Activated CD4-positive, alpha-beta memory T cell treated with anti-CD3 and anti-CD28 coated beads, Interleukin-2, amount 10 ng/mL, durations not matched to agents 7 days and 5 days (primary cell): ENCODE measurements around the gene FOXD4L6. TPM values are rescaled to one million over a fixed set of nuclear protein-coding genes. Genes with fewer than 3 reads are reported as not detected.
"Not testable (repeated sequence)": the region's sequence is repeated elsewhere in the genome, so short reads cannot be mapped to it uniquely, and the experiment has no call there.

Experiments used
- CTCF ChIA-PET: fragments of 350-600 bp; sonication (Branson Sonifier 250); formaldehyde crosslinking; loops from one replicate; lab custom pipeline; 2021; ENCODE audit warnings: antibody characterized with exemption, inconsistent platforms; lab: Charles Lee
- POLR2A ChIA-PET: fragments of 350-600 bp; sonication (Branson Sonifier 250); formaldehyde crosslinking; loops from one replicate; lab custom pipeline; 2021; ENCODE audit warnings: antibody characterized with exemption; lab: Charles Lee
- DNase-seq: peaks from one replicate; pipeline ENCODE4 v3.0.0-alpha.2; 2020
- H3K27ac Mint-ChIP-seq: one replicate; pipeline ENCODE4 v1.8.0; 2021; ENCODE audit warnings: mild to moderate bottlenecking, mixed read lengths
- H3K27me3 Mint-ChIP-seq: one replicate; pipeline ENCODE4 v1.8.0; 2021; ENCODE audit warnings: mixed read lengths
- H3K36me3 Mint-ChIP-seq: one replicate; pipeline ENCODE4 v1.8.0; 2021; ENCODE audit warnings: low read depth, mixed read lengths
- H3K4me1 Mint-ChIP-seq: one replicate; pipeline ENCODE4 v1.8.0; 2021; ENCODE audit warnings: mixed read lengths
- H3K4me3 Mint-ChIP-seq: one replicate; pipeline ENCODE4 v1.8.0; 2021; ENCODE audit warnings: mild to moderate bottlenecking, mixed read lengths
- H3K9me3 Mint-ChIP-seq: one replicate; pipeline ENCODE4 v1.8.0; 2021; ENCODE audit warnings: mixed read lengths
- total RNA-seq, 2 experiments: library from RNA; stranded (reverse); gene quantifications; one replicate each; pipeline ENCODE4 v1.2.3, GENCODE V29; 2021

FOXD4L6 gene
- total RNA-seq, 2 experiments from 2014 or later, result not detected

DNA sequence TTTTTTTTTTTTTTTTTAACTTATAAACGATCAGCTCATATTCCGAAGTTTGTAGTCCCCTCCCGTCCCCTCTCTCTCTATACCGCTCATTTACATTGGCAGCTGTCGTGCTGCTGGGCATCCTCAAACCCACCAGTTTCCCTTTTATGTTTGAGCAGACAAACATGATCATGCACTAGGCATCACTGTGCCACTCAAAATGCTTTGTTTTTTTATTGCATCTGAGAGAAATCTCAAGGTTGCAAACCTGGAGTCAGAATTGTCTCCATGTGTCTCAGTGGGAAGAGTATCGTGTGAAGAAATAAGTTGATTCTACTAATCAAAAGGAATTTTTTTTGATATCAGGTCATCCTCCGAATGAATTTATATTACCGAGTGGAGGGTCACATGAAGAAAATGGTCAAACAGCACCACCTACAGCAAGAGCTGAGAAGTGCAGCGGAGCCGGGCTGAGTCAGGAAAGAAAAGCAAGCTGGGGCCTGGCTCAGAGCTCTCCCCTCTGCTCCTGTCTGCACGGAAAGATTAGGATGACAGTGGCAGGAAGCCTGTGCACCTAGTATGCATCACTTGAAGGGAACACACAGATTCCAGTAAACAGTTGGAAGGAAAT lies 39.9 kb downstream of the FOXD4L6 start:
- H3K4me1 Mint-ChIP-seq, H3K9me3 Mint-ChIP-seq, H3K27ac Mint-ChIP-seq, POLR2A ChIA-PET, H3K36me3 Mint-ChIP-seq, H3K4me3 Mint-ChIP-seq, DNase-seq: not testable (repeated sequence)
- CTCF ChIA-PET, result interaction anchor here (1.0 to 1.9 kb wide), 2 partner anchors 97 to 98 kb away, joined by 3 to 5 read pairs; no protein-coding TSS in a partner anchor
- peaks cover 16% of the 10 kb centered on the region for H3K27me3 Mint-ChIP-seq

DNA sequence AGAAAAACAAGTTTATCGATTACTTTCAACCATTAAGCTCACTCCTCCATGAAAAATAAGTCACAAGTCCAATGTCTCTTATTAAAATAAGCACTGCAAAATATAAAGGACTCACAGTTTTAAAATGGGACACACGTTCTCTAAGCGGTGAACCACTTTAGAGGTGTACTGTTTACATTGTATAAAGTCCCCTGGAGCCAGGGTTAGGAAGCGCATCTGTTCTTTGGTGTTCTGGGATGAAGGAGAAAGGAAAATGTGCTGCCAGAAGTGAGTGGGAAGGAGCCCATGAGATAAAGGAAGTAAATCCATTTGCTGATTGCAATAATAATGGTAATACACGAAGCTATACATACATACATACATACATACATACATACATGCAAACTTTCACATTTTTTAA lies 40.6 kb downstream of the FOXD4L6 start:
- H3K36me3 Mint-ChIP-seq, DNase-seq, POLR2A ChIA-PET: not testable (repeated sequence)

DNA sequence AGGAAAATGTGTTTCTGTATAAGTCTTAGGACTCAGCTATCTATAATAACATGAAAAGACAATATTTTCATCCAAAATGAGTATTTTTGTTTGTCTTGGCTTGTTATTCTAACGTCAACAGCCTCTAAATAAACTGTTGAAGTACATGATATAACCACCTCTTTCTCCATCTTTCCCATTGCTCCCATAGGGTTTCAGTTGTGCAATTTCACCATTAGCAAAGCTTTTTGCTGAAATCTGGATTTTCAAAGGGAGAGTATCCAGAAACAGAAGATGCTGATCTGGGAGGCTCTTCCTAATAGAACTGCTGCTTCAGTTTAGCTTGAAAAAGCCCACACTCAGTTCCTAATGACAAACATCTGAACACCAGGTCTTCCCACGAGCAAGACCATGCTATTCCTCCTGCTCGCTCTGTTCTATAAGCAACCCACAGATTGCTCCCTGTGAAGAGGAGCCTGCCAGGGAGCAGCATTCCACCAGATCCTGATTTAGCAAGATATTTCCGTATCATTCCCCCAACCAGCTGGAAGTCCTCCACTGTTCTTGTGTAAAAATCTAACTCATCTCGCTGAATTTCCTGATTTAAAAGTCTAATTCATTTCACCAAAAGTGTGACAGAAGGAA lies 41.2 kb downstream of the FOXD4L6 start:
- H3K4me3 Mint-ChIP-seq, H3K36me3 Mint-ChIP-seq, DNase-seq, POLR2A ChIA-PET, H3K9me3 Mint-ChIP-seq, H3K4me1 Mint-ChIP-seq, H3K27ac Mint-ChIP-seq: not testable (repeated sequence)
- H3K27me3 Mint-ChIP-seq, result peaks cover 21% of the 10 kb centered on the region
- CTCF ChIA-PET, result interaction anchor here (1.0 to 1.9 kb wide), 2 partner anchors 95 to 97 kb away, joined by 3 to 5 read pairs; no protein-coding TSS in a partner anchor

More for the DNA sequence above, 40.6 kb downstream of the FOXD4L6 start:
- H3K4me3 Mint-ChIP-seq, H3K4me1 Mint-ChIP-seq, H3K27ac Mint-ChIP-seq, H3K9me3 Mint-ChIP-seq: not testable (repeated sequence)
- CTCF ChIA-PET, result interaction anchor here (1.0 to 1.9 kb wide), 2 partner anchors 96 to 98 kb away, joined by 3 to 5 read pairs; no protein-coding TSS in a partner anchor
- H3K27me3 Mint-ChIP-seq, result peaks cover 16% of the 10 kb centered on the region

DNA sequence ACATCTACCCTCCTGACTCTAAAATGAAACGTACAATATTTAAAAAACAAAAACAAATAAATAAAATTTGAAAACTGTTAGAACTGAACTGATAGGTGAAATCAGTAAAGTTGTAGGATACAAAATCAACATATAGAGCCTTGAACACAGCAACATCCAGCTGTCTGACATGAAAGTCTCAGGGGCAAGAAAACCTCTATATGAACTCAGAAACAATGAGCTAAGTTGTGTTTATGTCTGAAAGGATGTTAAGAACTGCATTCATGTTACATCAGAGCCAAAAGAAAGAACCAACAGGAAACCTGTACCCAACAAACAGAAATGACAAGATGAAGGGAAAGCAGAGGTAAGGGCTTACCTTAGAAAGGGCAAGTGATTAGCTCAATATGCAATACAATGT lies 41.8 kb downstream of the FOXD4L6 start:
- H3K36me3 Mint-ChIP-seq, CTCF ChIA-PET, POLR2A ChIA-PET, H3K4me1 Mint-ChIP-seq, H3K4me3 Mint-ChIP-seq, H3K27ac Mint-ChIP-seq, DNase-seq, H3K9me3 Mint-ChIP-seq: not testable (repeated sequence)
- H3K27me3 Mint-ChIP-seq, result peaks cover 22% of the 10 kb centered on the region

DNA sequence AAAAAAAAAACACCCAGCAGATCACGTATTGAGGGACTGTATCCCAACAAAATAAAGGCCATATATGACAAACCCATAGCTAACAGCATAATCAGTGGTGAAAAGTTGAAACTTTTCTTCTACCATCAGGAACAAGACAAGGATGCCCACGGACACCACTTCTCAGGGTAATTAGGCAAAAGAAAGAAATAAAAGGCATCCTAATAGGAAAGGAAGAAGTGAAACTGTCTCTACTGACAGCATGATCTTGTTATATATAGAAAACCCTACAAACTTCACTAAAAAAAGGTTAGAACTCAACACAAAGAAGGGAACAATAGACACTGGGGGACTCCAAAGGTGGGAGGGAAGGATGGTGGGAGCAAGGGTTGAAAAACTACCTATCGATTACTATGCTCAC lies 42.3 kb downstream of the FOXD4L6 start:
- H3K27ac Mint-ChIP-seq, POLR2A ChIA-PET, H3K9me3 Mint-ChIP-seq, H3K4me3 Mint-ChIP-seq, DNase-seq, CTCF ChIA-PET, H3K36me3 Mint-ChIP-seq, H3K4me1 Mint-ChIP-seq: not testable (repeated sequence)
- H3K27me3 Mint-ChIP-seq, result peaks cover 22% of the 10 kb centered on the region

DNA sequence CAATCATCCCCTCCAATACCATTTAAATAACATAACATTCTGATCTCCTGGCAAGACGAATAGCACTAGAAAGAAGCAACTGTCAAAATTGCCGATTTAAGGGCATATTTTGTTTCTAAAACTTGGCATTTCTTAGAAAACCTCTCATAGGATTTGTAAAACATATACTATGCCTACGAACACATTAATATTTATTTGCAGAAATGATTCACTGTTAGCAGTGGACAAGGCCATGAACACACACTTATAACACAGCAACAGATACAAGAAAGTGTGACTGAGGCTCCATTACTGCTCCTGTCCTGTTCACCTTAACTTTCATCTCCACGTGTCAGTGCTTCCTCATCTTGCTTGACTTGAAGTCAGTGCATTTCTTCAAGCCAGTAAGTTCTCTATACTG lies 46.1 kb downstream of the FOXD4L6 start:
- DNase-seq, POLR2A ChIA-PET, H3K27ac Mint-ChIP-seq, H3K36me3 Mint-ChIP-seq, H3K4me1 Mint-ChIP-seq, H3K4me3 Mint-ChIP-seq, CTCF ChIA-PET, H3K9me3 Mint-ChIP-seq: not testable (repeated sequence)
- peaks cover 18% of the 10 kb centered on the region for H3K27me3 Mint-ChIP-seq

DNA sequence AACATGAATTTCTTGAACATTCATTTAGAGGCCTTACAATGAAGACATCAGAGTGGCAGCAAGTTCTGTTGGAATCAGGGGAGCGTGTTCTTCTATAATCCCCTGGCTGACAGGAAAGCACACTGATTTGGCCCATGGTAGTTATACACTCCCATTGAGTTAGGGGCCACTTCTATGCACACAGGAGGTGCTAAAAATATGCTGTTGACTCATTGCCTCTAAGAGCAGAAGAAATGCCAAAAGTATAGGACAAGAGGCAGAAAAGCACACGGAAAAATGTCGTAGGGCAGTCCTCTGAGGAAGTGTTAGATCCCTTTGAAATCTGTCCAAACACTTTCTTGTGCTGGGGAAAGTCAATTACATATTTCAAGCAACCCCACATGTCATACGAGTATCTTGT lies 49.0 kb downstream of the FOXD4L6 start:
- H3K9me3 Mint-ChIP-seq, H3K4me1 Mint-ChIP-seq, H3K36me3 Mint-ChIP-seq, POLR2A ChIA-PET, CTCF ChIA-PET, H3K27ac Mint-ChIP-seq, H3K4me3 Mint-ChIP-seq, DNase-seq: not testable (repeated sequence)
- peaks cover 24% of the 10 kb centered on the region for H3K27me3 Mint-ChIP-seq

DNA sequence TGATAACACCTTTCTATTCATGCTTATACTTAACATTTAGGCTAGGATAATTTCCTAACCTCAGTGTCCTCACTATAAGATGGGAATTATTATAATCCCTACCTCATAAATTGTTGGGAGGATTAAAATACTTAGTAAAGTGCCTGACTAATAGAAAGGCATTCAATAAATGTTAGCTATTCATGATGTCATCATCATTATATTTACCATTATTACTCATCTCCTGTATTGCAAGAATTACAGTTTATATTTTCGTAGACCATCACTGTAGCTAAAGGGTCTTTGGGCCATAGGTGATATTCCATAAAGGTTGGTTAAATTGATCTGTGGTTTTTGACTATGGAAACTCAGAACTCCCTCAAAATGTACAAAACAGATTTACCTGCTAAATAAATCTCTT lies 50.9 kb downstream of the FOXD4L6 start:
- POLR2A ChIA-PET, H3K9me3 Mint-ChIP-seq, H3K36me3 Mint-ChIP-seq, H3K4me1 Mint-ChIP-seq, H3K27ac Mint-ChIP-seq, H3K4me3 Mint-ChIP-seq, CTCF ChIA-PET, DNase-seq: not testable (repeated sequence)
- peaks cover 33% of the 10 kb centered on the region for H3K27me3 Mint-ChIP-seq

Other genes with a start within 250 kb of the FOXD4L6 start
- 1 to 10 TPM; 5.7 to 8.6 TPM for gene ZNG1F, start 60.6 kb upstream of the FOXD4L6 start, total RNA-seq